Measurements from ENCODE around the gene SIRPG. TPM values are rescaled to one million over a fixed set of nuclear protein-coding genes. Genes with fewer than 3 reads are reported as not detected.
"Not testable (repeated sequence)": the region's sequence is repeated elsewhere in the genome, so short reads cannot be mapped to it uniquely, and the experiment has no call there.

Gene SIRPG
- total RNA-seq, 1 donor from 2014 or later: not detected

- Histone ChIP-seq H3K4me3 (ENCODE audit: low read depth, low read length) (no peak overlapping the region), H3K27me3 (ENCODE audit: control insufficient read depth, insufficient read depth, low read length) (no peaks in the 10 kb centered on the region), H3K36me3 (ENCODE audit: control insufficient read depth, insufficient read depth, low read length) (no peaks in the 10 kb centered on the region)
- TF ChIP-seq CTCF (IDR thresholded peaks at IDR 0.05; ENCODE audit: insufficient read depth, low read length, poor library complexity, severe bottlenecking): no peak
- no peak for DNase-seq (ENCODE audit: low read depth)
Measured at GRCh38 chr20:1644101-1644962, 13.2 kb downstream of the SIRPG start.

DNA sequence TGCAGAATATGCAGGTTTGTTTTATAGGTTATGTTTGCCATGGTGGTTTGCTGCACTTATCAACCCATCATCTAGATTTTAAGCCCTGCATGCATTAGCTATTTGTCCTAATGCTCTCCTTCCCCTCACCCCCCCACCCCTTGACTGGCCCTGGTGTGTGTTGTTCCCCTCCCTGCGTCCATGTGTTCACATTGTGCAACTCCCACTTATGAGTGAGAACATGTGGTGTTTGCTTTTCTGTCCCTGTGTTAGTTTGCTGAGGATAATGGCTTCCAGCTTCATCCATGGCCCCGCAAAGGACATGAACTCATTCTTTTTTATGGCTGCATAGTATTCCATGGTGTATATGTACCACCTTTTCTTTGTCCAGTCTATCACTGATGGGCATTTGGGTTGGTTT, 18.9 kb downstream of the SIRPG start:
- H3K4me3 ChIP-seq (ENCODE audit: low read depth, low read length); H3K27me3 ChIP-seq (ENCODE audit: control insufficient read depth, insufficient read depth, low read length); DNase-seq (ENCODE audit: low read depth); H3K36me3 ChIP-seq (ENCODE audit: control insufficient read depth, insufficient read depth, low read length): not testable (repeated sequence)

DNA sequence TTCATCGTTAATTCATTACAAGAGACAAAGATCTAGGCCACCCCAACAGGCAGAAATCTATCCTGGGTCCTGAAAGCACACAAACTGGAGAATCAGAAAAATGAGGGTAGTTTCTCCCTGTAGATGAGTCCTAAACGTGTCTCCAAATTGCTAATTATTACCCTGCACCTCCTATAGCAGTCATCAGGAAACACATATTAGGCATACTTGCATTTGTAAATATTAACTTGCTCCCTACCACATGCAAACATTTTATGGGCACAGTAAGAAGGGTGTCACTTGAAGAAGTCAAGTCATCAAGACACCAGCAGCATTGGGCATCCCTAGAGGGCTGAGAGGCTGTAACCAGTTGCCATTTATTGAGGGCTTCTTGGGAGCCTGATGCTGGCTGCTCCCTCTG, 19.8 kb downstream of the SIRPG start:
- Histone ChIP-seq H3K4me3 (ENCODE audit: low read depth, low read length) (no peak overlapping the region), H3K36me3 (ENCODE audit: control insufficient read depth, insufficient read depth, low read length) (no peaks in the 10 kb centered on the region), H3K27me3 (ENCODE audit: control insufficient read depth, insufficient read depth, low read length) (no peaks in the 10 kb centered on the region)
- TF ChIP-seq CTCF (IDR thresholded peaks at IDR 0.05; ENCODE audit: insufficient read depth, low read length, poor library complexity, severe bottlenecking): no peak
- peak; percentile 39 for DNase-seq (ENCODE audit: low read depth)

DNA sequence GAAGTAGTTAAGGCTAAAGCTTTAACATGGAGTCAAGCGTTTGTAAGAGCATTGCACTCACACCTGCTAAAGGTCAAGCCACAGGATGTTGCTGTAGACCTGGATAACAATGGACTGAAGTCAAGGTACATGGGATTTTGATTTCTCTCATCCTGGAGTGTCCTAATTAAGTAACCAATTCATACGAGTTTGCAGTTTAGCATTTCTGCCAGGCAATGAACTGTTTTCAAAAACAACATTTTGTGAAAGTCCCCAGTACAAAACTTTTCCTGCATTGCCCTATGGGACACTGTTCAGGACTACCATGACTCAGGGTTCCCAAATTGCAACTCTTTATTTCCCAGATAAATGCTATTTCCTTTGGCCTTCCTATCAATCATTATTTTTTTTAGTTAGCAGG, 20.4 kb downstream of the SIRPG start:
- no peaks in the 10 kb centered on the region for H3K27me3 ChIP-seq (ENCODE audit: control insufficient read depth, insufficient read depth, low read length)
- H3K4me3 ChIP-seq (ENCODE audit: low read depth, low read length): no peak overlapping the region
- H3K36me3 ChIP-seq (ENCODE audit: control insufficient read depth, insufficient read depth, low read length): no peaks in the 10 kb centered on the region
- no peak for DNase-seq (ENCODE audit: low read depth)
- TF ChIP-seq CTCF (IDR thresholded peaks at IDR 0.05; ENCODE audit: insufficient read depth, low read length, poor library complexity, severe bottlenecking): no peak

GRCh38 chr20:1636621-1637020, 21.0 kb downstream of the SIRPG start:
- no peaks in the 10 kb centered on the region for H3K36me3 ChIP-seq (ENCODE audit: control insufficient read depth, insufficient read depth, low read length)
- no peaks in the 10 kb centered on the region for H3K27me3 ChIP-seq (ENCODE audit: control insufficient read depth, insufficient read depth, low read length)
- DNase-seq (ENCODE audit: low read depth): no peak
- TF ChIP-seq CTCF (IDR thresholded peaks at IDR 0.05; ENCODE audit: insufficient read depth, low read length, poor library complexity, severe bottlenecking): no peak
- no peak overlapping the region for H3K4me3 ChIP-seq (ENCODE audit: low read depth, low read length)

GRCh38 chr20:1635291-1635979, 22.1 kb downstream of the SIRPG start:
- Histone ChIP-seq H3K4me3 (ENCODE audit: low read depth, low read length) (no peak overlapping the region), H3K27me3 (ENCODE audit: control insufficient read depth, insufficient read depth, low read length) (no peaks in the 10 kb centered on the region), H3K36me3 (ENCODE audit: control insufficient read depth, insufficient read depth, low read length) (no peaks in the 10 kb centered on the region)
- no peak for TF ChIP-seq CTCF (IDR thresholded peaks at IDR 0.05; ENCODE audit: insufficient read depth, low read length, poor library complexity, severe bottlenecking)
- no peak for DNase-seq (ENCODE audit: low read depth)

All from kidney epithelial cell (primary cell).